SK-N-SH (cell line): ENCODE data around the gene IGFALS. TPM values are rescaled to one million over a fixed set of nuclear protein-coding genes. Genes with fewer than 3 reads are reported as not detected.

Experiments used
- CTCF ChIA-PET: fragments of 300-600, 350-600 bp; formaldehyde crosslinking; extraction: SDS; loops from one replicate; lab custom pipeline; 2021; lab: Yijun Ruan, JAX
- POLR2A ChIA-PET: fragments of 350-600 bp; sonication (Branson Sonifier 250); formaldehyde crosslinking; extraction: SDS; loops from one replicate; lab custom pipeline; 2020; ENCODE audit warnings: antibody characterized with exemption, inconsistent platforms; lab: Yijun Ruan, JAX
- DNase-seq: peaks from one replicate; pipeline ENCODE4 v3.0.0; 2012
- H2AFZ ChIP-seq: fragments of 200-600 bp; sonication (generic); 2 replicates; pipeline ENCODE4 v1.8.1; 2016; ENCODE audit warnings: antibody characterized with exemption, mild to moderate bottlenecking, low read depth
- H3F3A ChIP-seq: fragments of 200-600 bp; sonication (generic); replicated peaks from 2 replicates; pipeline ENCODE3; 2016; ENCODE audit warnings: antibody characterized with exemption, mild to moderate bottlenecking; ENCODE audit not compliant: insufficient read depth
- H3K27ac ChIP-seq, 2 experiments: fragments of 200-500 bp in 1 of 2; fragments of 200-600 bp in 1 of 2; sonication (Bioruptor generic) in 1 of 2; sonication (generic), shearing (Covaris generic) in 1 of 2; 2 replicates each; pipeline versions ENCODE4 v1.5.1 to v1.6.1; 2014 to 2016; ENCODE audit warnings: low read depth in 2 of 2, inconsistent platforms in 1 of 2, low read length in 1 of 2, mild to moderate bottlenecking in 1 of 2, mixed read lengths in 1 of 2
- H3K27me3 ChIP-seq: fragments of 200-600 bp; sonication (generic), shearing (Covaris generic); 2 replicates; pipeline ENCODE4 v1.6.1; 2016; ENCODE audit warnings: mixed run types; ENCODE audit not compliant: insufficient read depth
- H3K36me3 ChIP-seq, 2 experiments: fragments of 200-500 bp in 1 of 2; fragments of 200-600 bp in 1 of 2; sonication (Bioruptor generic) in 1 of 2; sonication (generic) in 1 of 2; replicated peaks in 1 of 2; 2 replicates each; pipeline versions ENCODE3 to v1.5.1; 2014 to 2016; ENCODE audit warnings: low read length in 1 of 2, mild to moderate bottlenecking in 1 of 2; ENCODE audit not compliant: insufficient read depth in 2 of 2, control insufficient read depth in 1 of 2
- H3K4me1 ChIP-seq, 2 experiments: fragments of 200-500 bp in 1 of 2; fragments of 200-600 bp in 1 of 2; sonication (Bioruptor generic) in 1 of 2; sonication (generic), shearing (Covaris generic) in 1 of 2; 2 replicates each; pipeline versions ENCODE4 v1.5.1 to v1.6.1; 2014 to 2016; ENCODE audit warnings: low read depth in 1 of 2, low read length in 1 of 2, mixed run types in 1 of 2; ENCODE audit not compliant: insufficient read depth in 2 of 2, control insufficient read depth in 1 of 2
- H3K4me2 ChIP-seq: fragments of 200-600 bp; sonication (generic), shearing (Covaris generic); 2 replicates; pipeline ENCODE4 v1.6.1; 2017; ENCODE audit warnings: mixed run types
- H3K4me3 ChIP-seq, 2 experiments: fragments of 200-500 bp in 1 of 2; fragments of 200-600 bp in 1 of 2; sonication (Bioruptor generic) in 1 of 2; sonication (generic), shearing (Covaris generic) in 1 of 2; 2 replicates each; pipeline versions ENCODE4 v1.5.1 to v1.8.1; 2014 to 2016; ENCODE audit warnings: low read depth in 2 of 2, inconsistent platforms in 1 of 2, low read length in 1 of 2, mild to moderate bottlenecking in 1 of 2, mixed read lengths in 1 of 2, moderate library complexity in 1 of 2
- H3K79me2 ChIP-seq: fragments of 200-600 bp; sonication (generic); 2 replicates; pipeline ENCODE4 v1.8.1; 2017; ENCODE audit warnings: mild to moderate bottlenecking; ENCODE audit not compliant: insufficient read depth
- H3K9ac ChIP-seq: fragments of 200-600 bp; sonication (generic); 2 replicates; pipeline ENCODE4 v1.6.1; 2017; ENCODE audit warnings: mixed run types
- H3K9me2 ChIP-seq: fragments of 200-600 bp; sonication (generic); 2 replicates; pipeline ENCODE4 v1.6.1; 2017; ENCODE audit warnings: mixed run types
- H3K9me3 ChIP-seq: fragments of 200-600 bp; sonication (generic); 2 replicates; pipeline ENCODE4 v1.6.1; 2017; ENCODE audit warnings: mixed run types, mild to moderate bottlenecking, moderate library complexity
- H4K20me1 ChIP-seq: fragments of 200-600 bp; sonication (generic); 2 replicates; pipeline ENCODE4 v1.6.1; 2017; ENCODE audit warnings: mild to moderate bottlenecking, mixed run types; ENCODE audit not compliant: insufficient read depth
- ELF1 ChIP-seq: IDR thresholded peaks from 2 replicates; pipeline ENCODE4 v1.4.0; 2012
- EP300 ChIP-seq, 2 experiments: IDR thresholded peaks; 2 replicates each; pipeline versions ENCODE4 v1.4.0 to v1.6.1; 2012; ENCODE audit warnings: borderline replicate concordance in 1 of 2, low read depth in 1 of 2, low read length in 1 of 2
- EZH2phosphoT487 ChIP-seq: fragments of 200-600 bp; sonication (generic); IDR thresholded peaks from 2 replicates; pipeline ENCODE4 v1.6.1; 2017; ENCODE audit warnings: low read depth, mixed run types, mild to moderate bottlenecking, antibody characterized with exemption, moderate library complexity, borderline replicate concordance
- FOSL2 ChIP-seq: IDR thresholded peaks from 2 replicates; pipeline ENCODE4 v1.4.0; 2012; ENCODE audit warnings: low read depth, mild to moderate bottlenecking, moderate library complexity, borderline replicate concordance
- FOXJ3 ChIP-seq: sonication (generic); formaldehyde crosslinking; IDR thresholded peaks from 2 replicates; pipeline ENCODE4 v1.5.1; 2020; ENCODE audit warnings: mild to moderate bottlenecking, missing genetic modification reagents
- FOXM1 ChIP-seq: IDR thresholded peaks from 2 replicates; pipeline ENCODE4 v1.4.0; 2012; ENCODE audit warnings: low read depth, mild to moderate bottlenecking
- GABPA ChIP-seq: IDR thresholded peaks from 2 replicates; pipeline ENCODE4 v1.4.0; 2012; ENCODE audit warnings: low read depth, mild to moderate bottlenecking
- GATA2 ChIP-seq: sonication (generic); formaldehyde crosslinking; IDR thresholded peaks from 2 replicates; pipeline ENCODE4 v1.5.0; 2020; ENCODE audit warnings: mild to moderate bottlenecking, missing genetic modification reagents
- IRF3 ChIP-seq: fragments of 150-350 bp; IDR thresholded peaks from 2 replicates; pipeline ENCODE4 v1.6.1; 2016; ENCODE audit warnings: mild to moderate bottlenecking, low read depth, low read length
- MXI1 ChIP-seq: IDR thresholded peaks from 2 replicates; pipeline ENCODE4 v1.6.1; 2012; ENCODE audit warnings: mild to moderate bottlenecking, low read depth, low read length, improper control_type of control experiment
- NFIC ChIP-seq: IDR thresholded peaks from 2 replicates; pipeline ENCODE4 v1.4.0; 2012; ENCODE audit warnings: borderline replicate concordance
- NRF1 ChIP-seq: IDR thresholded peaks from 2 replicates; pipeline ENCODE4 v1.6.1; 2012; ENCODE audit warnings: low read depth, mild to moderate bottlenecking, low read length
- RAD21 ChIP-seq: IDR thresholded peaks from 2 replicates; pipeline ENCODE4 v1.6.1; 2012; ENCODE audit warnings: mild to moderate bottlenecking, low read length
- RCOR1 ChIP-seq: fragments of 150-350 bp; IDR thresholded peaks from 2 replicates; pipeline ENCODE4 v1.6.1; 2017; ENCODE audit warnings: antibody characterized with exemption, low read length
- RFX5 ChIP-seq: IDR thresholded peaks from 2 replicates; pipeline ENCODE4 v1.6.1; 2012; ENCODE audit warnings: mild to moderate bottlenecking, improper control_type of control experiment, low read length
- RXRA ChIP-seq: IDR thresholded peaks from 2 replicates; pipeline ENCODE4 v1.4.0; 2012; ENCODE audit warnings: low read depth, mild to moderate bottlenecking, borderline replicate concordance
- TAF1 ChIP-seq: IDR thresholded peaks from 2 replicates; pipeline ENCODE4 v1.6.1; 2012; ENCODE audit warnings: low read depth, mild to moderate bottlenecking, low read length, moderate library complexity, borderline replicate concordance
- TCF12 ChIP-seq: IDR thresholded peaks from 2 replicates; pipeline ENCODE4 v1.4.0; 2012
- TEAD4 ChIP-seq: IDR thresholded peaks from 2 replicates; pipeline ENCODE4 v1.4.0; 2012; ENCODE audit warnings: mild to moderate bottlenecking, borderline replicate concordance; ENCODE audit not compliant: insufficient read depth
- WGBS: methylation state at CpG from one replicate; pipeline ENCODE4 v1.1.6; 2017; ENCODE audit warnings: low lambda C conversion rate; 5-methylcytosine and 5-hydroxymethylcytosine counted together
- polyA plus RNA-seq, 3 experiments: library from polyadenylated mRNA; depleted of rRNA; stranded (reverse); fragments of >200 nt; gene quantifications; 2 replicates each; pipeline ENCODE4 v1.2.3, GENCODE V29; 2012
- TF ChIP-seq, protein P1 (sequence below): IDR thresholded peaks from 2 replicates; pipeline ENCODE4; 2012
- TF ChIP-seq, protein P2 (sequence below): IDR thresholded peaks from 2 replicates; pipeline ENCODE4 v1.4.0; 2012; ENCODE audit warnings: low read depth

Gene IGFALS
- 0.02 and 0.03 TPM in 2 replicates for polyA plus RNA-seq (2012; rRNA removed)
- polyA plus RNA-seq (2012; cell fraction: cytosol; rRNA removed) = not detected in 2 replicates
- polyA plus RNA-seq (2012; cell fraction: nucleus; rRNA removed) = 0.10 and 0.26 TPM in 2 replicates

DNA sequence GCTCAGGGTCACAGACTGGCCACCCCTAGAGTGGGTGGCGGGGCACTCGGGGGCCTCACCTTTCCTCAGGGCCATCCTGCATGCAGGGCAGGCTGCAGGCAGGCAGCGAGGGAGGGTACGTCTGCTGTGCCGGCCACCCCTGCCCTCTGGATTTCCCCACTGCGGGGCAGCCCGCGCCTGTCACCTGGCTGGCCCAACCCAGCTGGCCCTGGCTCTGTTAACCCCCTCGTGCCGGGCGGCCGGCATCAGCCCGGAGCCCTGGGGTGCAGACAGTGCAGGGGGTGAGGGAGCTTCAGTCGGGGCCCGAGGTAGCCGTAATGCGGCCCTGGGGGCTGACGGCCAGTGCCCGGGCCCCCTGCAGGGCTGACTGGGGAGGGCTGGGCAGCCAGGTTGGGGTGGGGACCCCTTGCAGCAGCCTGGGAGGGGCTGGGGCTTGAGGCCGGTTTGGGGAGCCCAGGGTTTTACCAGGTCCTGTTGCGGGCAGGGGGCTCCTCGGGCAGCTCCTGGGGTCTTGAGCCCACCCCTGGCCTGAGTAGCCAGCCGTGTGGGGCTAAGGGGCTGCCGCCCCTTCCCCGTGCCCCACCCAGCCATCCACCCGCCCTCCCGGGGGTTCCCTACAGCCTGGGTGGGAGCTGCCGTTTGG lies at the start of gene IGFALS:
Gene IGFALS, minus strand, starts transcription at position 128 of the 643 bp plus-strand sequence. Its CDS starts 53 bp downstream, at position 75.
- POLR2A ChIA-PET = no interaction called here
- H3K9ac ChIP-seq = no peak within 1 kb of the TSS
- H3K79me2 ChIP-seq = no peaks in the 10 kb centered on the region
- H3K27ac ChIP-seq = no peak within 1 kb of the TSS; a peak in 1 of 4 replicates
- 86% methylated on average over 8 of the region's 28 CpGs for WGBS
- no peaks in the 10 kb centered on the region for H3K9me3 ChIP-seq
- no peaks in the 10 kb centered on the region for H4K20me1 ChIP-seq
- H3K4me3 ChIP-seq = no peak within 1 kb of the TSS
- no peaks in the 10 kb centered on the region for H3K27me3 ChIP-seq
- TF ChIP-seq NFIC (no peak), RAD21 (no peak), IRF3 (no peak), RXRA (no peak), TEAD4 (no peak)
- TF ChIP-seq, all 33 proteins: peak for 0
- Histone ChIP-seq H2AFZ (no peak within 1 kb of the TSS), H3K36me3 (peaks cover 0 to 22% of the 10 kb centered on the region in 2 experiments), H3K4me2 (no peak within 1 kb of the TSS), H3F3A (no peaks in the 10 kb centered on the region), H3K9me2 (no peaks in the 10 kb centered on the region), H3K4me1 (no peaks in the 10 kb centered on the region; a peak in 1 of 4 replicates)
- CTCF ChIA-PET = interaction anchor here (1.4 kb wide), 1 partner anchor 10 kb away, joined by 5 read pairs; no protein-coding TSS in a partner anchor
- no peak for DNase-seq

DNA sequence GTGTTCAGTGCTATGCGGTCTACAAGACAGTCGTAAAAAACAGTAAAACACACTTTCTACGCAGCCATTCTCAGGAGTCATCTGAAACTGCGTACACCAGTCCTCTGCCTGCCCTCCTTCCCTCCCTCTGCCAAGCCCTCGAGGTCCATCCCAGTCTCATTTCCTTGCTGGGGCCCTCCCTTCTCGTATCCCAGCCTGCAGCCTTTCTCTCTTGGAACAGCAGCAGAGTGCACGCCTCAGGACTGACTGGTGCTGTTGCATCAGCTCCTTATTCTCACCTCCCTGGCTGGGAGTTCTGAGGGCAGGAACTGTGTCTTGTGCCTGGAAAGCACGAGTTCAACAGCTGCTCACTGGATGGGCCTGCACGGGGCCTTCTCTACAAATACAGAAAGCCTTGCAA lies 46.0 kb upstream of the IGFALS start:
- no peaks in the 10 kb centered on the region for H3K79me2 ChIP-seq
- H3K27me3 ChIP-seq = no peaks in the 10 kb centered on the region
- peaks cover 4% of the 10 kb centered on the region for H3F3A ChIP-seq
- H2AFZ ChIP-seq = no peak overlapping the region
- H3K9me2 ChIP-seq = no peaks in the 10 kb centered on the region
- POLR2A ChIA-PET = no interaction called here
- no peak overlapping the region for H3K9ac ChIP-seq
- no peaks in the 10 kb centered on the region for H3K4me1 ChIP-seq
- no peak for TF ChIP-seq GATA2 (CRISPR knock-in tag)
- no peak for TF ChIP-seq TCF12
- no peak overlapping the region for H3K27ac ChIP-seq
- H3K9me3 ChIP-seq = no peaks in the 10 kb centered on the region
- CTCF ChIA-PET = interaction anchor here (1.3 kb wide), 1 partner anchor 12 kb away, joined by 3 read pairs; no protein-coding TSS in a partner anchor
- peaks cover 0 to 2% of the 10 kb centered on the region in 2 experiments for H3K36me3 ChIP-seq
- no peaks in the 10 kb centered on the region for H4K20me1 ChIP-seq
- H3K4me3 ChIP-seq = no peak overlapping the region
- no peak for DNase-seq
- 71% methylated on average over 8 of the region's 9 CpGs for WGBS
- H3K4me2 ChIP-seq = no peak overlapping the region

- H3K27ac ChIP-seq = no peak overlapping the region
- H3K4me3 ChIP-seq = no peak overlapping the region
- no peaks in the 10 kb centered on the region for H3K9me2 ChIP-seq
- H2AFZ ChIP-seq = no peak overlapping the region
- peaks cover 16 to 20% of the 10 kb centered on the region in 2 experiments for H3K36me3 ChIP-seq
- H3F3A ChIP-seq = peaks cover 2% of the 10 kb centered on the region
- DNase-seq = no peak
- ChIA-PET CTCF (no interaction called here), POLR2A (no interaction called here)
- no peak overlapping the region for H3K9ac ChIP-seq
- H3K27me3 ChIP-seq = no peaks in the 10 kb centered on the region
- WGBS = 91% methylated on average over 5 of the region's 5 CpGs
- no peak overlapping the region for H3K4me2 ChIP-seq
- H3K9me3 ChIP-seq = no peaks in the 10 kb centered on the region
- H3K4me1 ChIP-seq = peaks cover 0 to 3% of the 10 kb centered on the region in 2 experiments; a peak in 2 of 4 replicates
- H4K20me1 ChIP-seq = no peaks in the 10 kb centered on the region
- H3K79me2 ChIP-seq = peaks cover 20% of the 10 kb centered on the region
- TF ChIP-seq RFX5 = no peak
- TF ChIP-seq TEAD4 = no peak
- no peak for TF ChIP-seq GABPA
- TF ChIP-seq FOXJ3 (CRISPR knock-in tag) = no peak
- TF ChIP-seq NRF1 = no peak
- no peak for TF ChIP-seq RCOR1
- TF ChIP-seq, protein P1, sequence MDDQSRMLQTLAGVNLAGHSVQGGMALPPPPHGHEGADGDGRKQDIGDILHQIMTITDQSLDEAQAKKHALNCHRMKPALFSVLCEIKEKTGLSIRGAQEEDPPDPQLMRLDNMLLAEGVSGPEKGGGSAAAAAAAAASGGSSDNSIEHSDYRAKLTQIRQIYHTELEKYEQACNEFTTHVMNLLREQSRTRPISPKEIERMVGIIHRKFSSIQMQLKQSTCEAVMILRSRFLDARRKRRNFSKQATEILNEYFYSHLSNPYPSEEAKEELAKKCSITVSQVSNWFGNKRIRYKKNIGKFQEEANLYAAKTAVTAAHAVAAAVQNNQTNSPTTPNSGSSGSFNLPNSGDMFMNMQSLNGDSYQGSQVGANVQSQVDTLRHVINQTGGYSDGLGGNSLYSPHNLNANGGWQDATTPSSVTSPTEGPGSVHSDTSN = no peak
- TF ChIP-seq MXI1 = no peak
- no peak for TF ChIP-seq GATA2 (CRISPR knock-in tag)
- TF ChIP-seq EP300 (IDR thresholded peaks at IDR 0.05; ENCODE audit: borderline replicate concordance in 1 of 2, low read depth in 1 of 2, low read length in 1 of 2) = no peak
- TF ChIP-seq FOSL2 = no peak
- no peak for TF ChIP-seq EZH2phosphoT487
- TF ChIP-seq, protein P2, sequence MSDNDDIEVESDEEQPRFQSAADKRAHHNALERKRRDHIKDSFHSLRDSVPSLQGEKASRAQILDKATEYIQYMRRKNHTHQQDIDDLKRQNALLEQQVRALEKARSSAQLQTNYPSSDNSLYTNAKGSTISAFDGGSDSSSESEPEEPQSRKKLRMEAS = no peak
- TF ChIP-seq ELF1 = no peak
- no peak for TF ChIP-seq TAF1
- TF ChIP-seq FOXM1 = no peak
Measured at GRCh38 chr16:1834096-1834495, 40.6 kb upstream of the IGFALS start.
